Measurements from ENCODE around the gene RPS6KC1. TPM values are rescaled to one million over a fixed set of nuclear protein-coding genes. Genes with fewer than 3 reads are reported as not detected.
"Not testable (repeated sequence)": the region's sequence is repeated elsewhere in the genome, so short reads cannot be mapped to it uniquely, and the experiment has no call there.

RPS6KC1 gene
- total RNA-seq, 1 donor = 14.9 TPM

- H3K27me3 ChIP-seq (ENCODE audit: insufficient read depth, low read length) = peaks cover 11% of the 10 kb centered on the region
- H3K4me3 ChIP-seq (ENCODE audit: low read length); H3K9me3 ChIP-seq (ENCODE audit: low read depth, low read length); H3K4me1 ChIP-seq (ENCODE audit: insufficient read depth, low read length): not testable (repeated sequence)
Observed at GRCh38 chr1:213045321-213046226, 5.5 kb upstream of the RPS6KC1 start.

- Histone ChIP-seq H3K4me1 (ENCODE audit: insufficient read depth, low read length) (peaks cover 24% of the 10 kb centered on the region), H3K4me3 (ENCODE audit: low read length) (no peak overlapping the region), H3K9me3 (ENCODE audit: low read depth, low read length) (no peaks in the 10 kb centered on the region), H3K27me3 (ENCODE audit: insufficient read depth, low read length) (peaks cover 11% of the 10 kb centered on the region)
Observed at GRCh38 chr1:213049232-213049631, 1.8 kb upstream of the RPS6KC1 start.

DNA sequence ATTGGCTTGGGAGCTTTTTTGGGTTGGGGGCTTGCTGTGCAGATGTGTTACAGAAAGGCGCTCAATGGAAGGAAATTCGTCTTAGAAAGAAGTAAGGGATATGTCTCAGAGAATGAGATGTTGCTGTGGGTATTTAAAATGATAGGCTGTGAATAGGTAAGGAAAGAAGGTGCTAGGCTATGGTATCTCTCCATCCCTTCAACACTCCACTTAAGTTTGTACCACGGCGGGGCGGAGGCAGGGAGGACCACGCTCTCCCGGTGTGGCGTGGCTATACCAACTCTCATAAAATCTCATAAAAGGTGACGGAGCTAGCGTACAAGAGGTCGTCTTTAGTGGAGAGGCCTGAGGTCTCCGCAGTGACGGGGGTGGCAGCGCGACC, 305 bp upstream of the RPS6KC1 start:
- Histone ChIP-seq H3K27me3 (ENCODE audit: insufficient read depth, low read length) (peaks cover 11% of the 10 kb centered on the region), H3K9me3 (ENCODE audit: low read depth, low read length) (no peaks in the 10 kb centered on the region), H3K4me3 (ENCODE audit: low read length) (peak overlapping the region; percentile 85), H3K4me1 (ENCODE audit: insufficient read depth, low read length) (peaks cover 24% of the 10 kb centered on the region)

DNA sequence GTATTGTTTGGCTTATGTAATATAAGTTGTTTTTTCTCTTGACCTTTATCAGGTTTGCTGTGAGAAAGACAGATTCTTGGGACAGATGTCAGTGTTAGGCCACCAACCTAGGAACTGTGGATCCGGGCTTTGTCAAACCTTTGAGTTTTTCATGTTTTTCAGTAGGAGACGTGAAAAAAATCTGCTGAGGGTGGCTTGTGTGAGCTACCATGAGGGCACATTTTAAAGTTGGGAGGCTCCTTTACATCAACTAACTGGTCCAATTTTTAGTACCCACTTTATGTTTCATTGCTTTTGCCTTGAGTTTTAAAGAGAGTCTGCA, 801 bp downstream of the RPS6KC1 start:
- Histone ChIP-seq H3K27me3 (ENCODE audit: insufficient read depth, low read length) (peaks cover 11% of the 10 kb centered on the region), H3K4me3 (ENCODE audit: low read length) (peak overlapping the region; percentile 85), H3K9me3 (ENCODE audit: low read depth, low read length) (no peaks in the 10 kb centered on the region), H3K4me1 (ENCODE audit: insufficient read depth, low read length) (peaks cover 24% of the 10 kb centered on the region)

- H3K27me3 ChIP-seq (ENCODE audit: insufficient read depth, low read length) = peaks cover 5% of the 10 kb centered on the region
- no peak overlapping the region for H3K4me3 ChIP-seq (ENCODE audit: low read length)
- peaks cover 24% of the 10 kb centered on the region for H3K4me1 ChIP-seq (ENCODE audit: insufficient read depth, low read length)
- no peaks in the 10 kb centered on the region for H3K9me3 ChIP-seq (ENCODE audit: low read depth, low read length)
Observed at GRCh38 chr1:213053455-213053854, 2.4 kb downstream of the RPS6KC1 start.

DNA sequence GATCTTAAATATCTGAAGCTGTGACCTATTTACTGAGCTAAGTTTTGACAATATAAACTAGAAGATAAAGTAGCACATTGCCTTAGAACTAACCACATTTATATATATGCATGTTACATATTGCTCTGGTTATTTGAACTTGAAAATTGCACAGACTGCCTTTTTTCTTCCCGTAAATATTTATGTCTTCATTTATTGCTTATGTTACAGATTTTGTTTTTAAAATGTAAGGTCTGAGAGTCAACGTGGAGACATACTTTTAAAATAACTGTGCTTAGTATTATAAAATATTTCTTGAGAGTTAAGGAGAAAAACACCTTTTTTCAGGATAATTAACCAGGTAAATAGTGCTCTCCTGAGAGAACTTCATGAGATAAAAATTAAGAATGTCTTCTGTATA, 3.1 kb downstream of the RPS6KC1 start:
- no peak overlapping the region for H3K4me3 ChIP-seq (ENCODE audit: low read length)
- H3K9me3 ChIP-seq (ENCODE audit: low read depth, low read length) = no peaks in the 10 kb centered on the region
- H3K4me1 ChIP-seq (ENCODE audit: insufficient read depth, low read length) = peaks cover 24% of the 10 kb centered on the region
- H3K27me3 ChIP-seq (ENCODE audit: insufficient read depth, low read length) = peaks cover 4% of the 10 kb centered on the region

- H3K27me3 ChIP-seq (ENCODE audit: insufficient read depth, low read length) = no peaks in the 10 kb centered on the region
- no peaks in the 10 kb centered on the region for H3K9me3 ChIP-seq (ENCODE audit: low read depth, low read length)
- H3K4me3 ChIP-seq (ENCODE audit: low read length) = no peak overlapping the region
- H3K4me1 ChIP-seq (ENCODE audit: insufficient read depth, low read length) = peaks cover 24% of the 10 kb centered on the region
Observed at GRCh38 chr1:213054733-213055591, 3.9 kb downstream of the RPS6KC1 start.

DNA sequence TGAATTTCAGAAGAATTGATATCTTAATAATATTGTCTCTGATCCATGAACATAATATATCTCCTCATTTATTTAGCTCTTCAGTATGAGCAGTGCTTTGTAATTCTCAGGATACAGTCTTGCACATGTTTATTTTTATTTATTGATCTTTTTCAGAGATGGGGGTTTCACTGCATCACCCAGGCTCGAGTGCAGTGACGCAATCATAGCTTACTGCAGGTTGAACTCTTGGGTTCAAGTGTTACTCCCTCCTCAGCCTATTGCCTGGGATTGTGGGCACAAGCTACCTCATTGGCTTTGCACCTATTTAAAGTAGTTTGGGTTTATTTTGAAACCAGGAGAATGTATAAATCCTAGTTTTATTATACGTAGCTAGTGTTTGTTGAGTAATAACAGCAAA, 4.7 kb downstream of the RPS6KC1 start:
- no peak overlapping the region for H3K4me3 ChIP-seq (ENCODE audit: low read length)
- H3K9me3 ChIP-seq (ENCODE audit: low read depth, low read length) = no peaks in the 10 kb centered on the region
- H3K4me1 ChIP-seq (ENCODE audit: insufficient read depth, low read length) = peaks cover 17% of the 10 kb centered on the region
- H3K27me3 ChIP-seq (ENCODE audit: insufficient read depth, low read length) = no peaks in the 10 kb centered on the region

GRCh38 chr1:213057264-213058059, 6.4 kb downstream of the RPS6KC1 start:
- no peak overlapping the region for H3K4me3 ChIP-seq (ENCODE audit: low read length)
- no peaks in the 10 kb centered on the region for H3K27me3 ChIP-seq (ENCODE audit: insufficient read depth, low read length)
- no peaks in the 10 kb centered on the region for H3K9me3 ChIP-seq (ENCODE audit: low read depth, low read length)
- peaks cover 5% of the 10 kb centered on the region for H3K4me1 ChIP-seq (ENCODE audit: insufficient read depth, low read length)

GRCh38 chr1:213060836-213061235, 9.8 kb downstream of the RPS6KC1 start:
- no peaks in the 10 kb centered on the region for H3K27me3 ChIP-seq (ENCODE audit: insufficient read depth, low read length)
- H3K4me1 ChIP-seq (ENCODE audit: insufficient read depth, low read length) = no peaks in the 10 kb centered on the region
- H3K4me3 ChIP-seq (ENCODE audit: low read length) = no peak overlapping the region
- H3K9me3 ChIP-seq (ENCODE audit: low read depth, low read length) = no peaks in the 10 kb centered on the region

GRCh38 chr1:213061263-213061662, 10.2 kb downstream of the RPS6KC1 start:
- Histone ChIP-seq H3K27me3 (ENCODE audit: insufficient read depth, low read length) (no peaks in the 10 kb centered on the region), H3K4me1 (ENCODE audit: insufficient read depth, low read length) (peaks cover 3% of the 10 kb centered on the region), H3K9me3 (ENCODE audit: low read depth, low read length) (no peaks in the 10 kb centered on the region), H3K4me3 (ENCODE audit: low read length) (no peak overlapping the region)

DNA sequence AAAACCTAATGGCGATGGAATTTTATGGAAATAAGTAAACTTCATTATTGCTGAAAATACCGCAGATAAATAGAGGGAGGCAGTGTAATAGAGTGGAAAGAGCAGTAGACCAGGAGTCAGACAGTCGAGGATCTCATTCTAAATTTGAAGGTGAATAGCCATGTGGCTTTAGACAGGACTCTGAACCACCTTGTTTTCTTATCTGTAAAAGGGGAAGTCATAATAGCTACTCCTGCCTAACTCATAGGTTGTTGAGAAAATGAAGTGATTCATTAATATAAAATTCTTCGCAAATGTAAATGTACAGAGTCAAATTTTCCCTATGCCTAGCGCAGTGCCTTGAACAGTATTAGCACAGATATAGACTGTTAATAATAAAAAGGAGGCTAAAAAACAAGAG, 14.8 kb downstream of the RPS6KC1 start:
- Histone ChIP-seq H3K27me3 (ENCODE audit: insufficient read depth, low read length) (no peaks in the 10 kb centered on the region), H3K4me1 (ENCODE audit: insufficient read depth, low read length) (peaks cover 12% of the 10 kb centered on the region), H3K9me3 (ENCODE audit: low read depth, low read length) (no peaks in the 10 kb centered on the region), H3K4me3 (ENCODE audit: low read length) (no peak overlapping the region)

GRCh38 chr1:213066363-213066762, 15.3 kb downstream of the RPS6KC1 start:
- Histone ChIP-seq H3K4me1 (ENCODE audit: insufficient read depth, low read length) (peaks cover 17% of the 10 kb centered on the region), H3K4me3 (ENCODE audit: low read length) (no peak overlapping the region), H3K27me3 (ENCODE audit: insufficient read depth, low read length) (no peaks in the 10 kb centered on the region), H3K9me3 (ENCODE audit: low read depth, low read length) (no peaks in the 10 kb centered on the region)

GRCh38 chr1:213067352-213067751, 16.3 kb downstream of the RPS6KC1 start:
- H3K4me3 ChIP-seq (ENCODE audit: low read length) = no peak overlapping the region
- no peaks in the 10 kb centered on the region for H3K9me3 ChIP-seq (ENCODE audit: low read depth, low read length)
- H3K4me1 ChIP-seq (ENCODE audit: insufficient read depth, low read length) = peaks cover 17% of the 10 kb centered on the region
- H3K27me3 ChIP-seq (ENCODE audit: insufficient read depth, low read length) = no peaks in the 10 kb centered on the region

DNA sequence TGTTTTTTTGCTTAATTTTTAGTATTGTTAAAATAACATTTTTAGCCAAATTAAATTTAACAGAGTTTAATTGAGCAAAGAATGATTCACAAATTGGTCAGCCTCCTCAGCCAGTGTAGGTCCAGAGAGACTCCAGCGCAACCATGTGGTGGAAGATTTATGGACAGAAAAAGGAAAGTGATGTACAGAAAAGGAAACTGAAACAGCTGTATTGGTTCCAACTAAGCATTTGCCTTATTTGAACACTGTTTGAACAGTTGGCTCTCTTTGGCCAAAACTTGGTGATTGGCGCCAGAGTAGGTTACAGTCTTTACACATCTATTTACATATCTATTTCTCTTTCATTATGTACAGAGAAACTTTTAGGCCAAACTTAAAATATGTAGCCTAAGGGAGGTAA, 19.4 kb downstream of the RPS6KC1 start:
- no peaks in the 10 kb centered on the region for H3K9me3 ChIP-seq (ENCODE audit: low read depth, low read length)
- H3K4me3 ChIP-seq (ENCODE audit: low read length) = no peak overlapping the region
- no peaks in the 10 kb centered on the region for H3K27me3 ChIP-seq (ENCODE audit: insufficient read depth, low read length)
- peaks cover 17% of the 10 kb centered on the region for H3K4me1 ChIP-seq (ENCODE audit: insufficient read depth, low read length)
